Medulla oblongata (tissue), 1 donor: ENCODE results near the gene MYO1E.

Source experiments
- DNase-seq: peaks from one replicate; pipeline ENCODE4 v3.0.0-alpha.2; 2015; ENCODE audit errors: extremely low spot score

The MYO1E gene

DNA sequence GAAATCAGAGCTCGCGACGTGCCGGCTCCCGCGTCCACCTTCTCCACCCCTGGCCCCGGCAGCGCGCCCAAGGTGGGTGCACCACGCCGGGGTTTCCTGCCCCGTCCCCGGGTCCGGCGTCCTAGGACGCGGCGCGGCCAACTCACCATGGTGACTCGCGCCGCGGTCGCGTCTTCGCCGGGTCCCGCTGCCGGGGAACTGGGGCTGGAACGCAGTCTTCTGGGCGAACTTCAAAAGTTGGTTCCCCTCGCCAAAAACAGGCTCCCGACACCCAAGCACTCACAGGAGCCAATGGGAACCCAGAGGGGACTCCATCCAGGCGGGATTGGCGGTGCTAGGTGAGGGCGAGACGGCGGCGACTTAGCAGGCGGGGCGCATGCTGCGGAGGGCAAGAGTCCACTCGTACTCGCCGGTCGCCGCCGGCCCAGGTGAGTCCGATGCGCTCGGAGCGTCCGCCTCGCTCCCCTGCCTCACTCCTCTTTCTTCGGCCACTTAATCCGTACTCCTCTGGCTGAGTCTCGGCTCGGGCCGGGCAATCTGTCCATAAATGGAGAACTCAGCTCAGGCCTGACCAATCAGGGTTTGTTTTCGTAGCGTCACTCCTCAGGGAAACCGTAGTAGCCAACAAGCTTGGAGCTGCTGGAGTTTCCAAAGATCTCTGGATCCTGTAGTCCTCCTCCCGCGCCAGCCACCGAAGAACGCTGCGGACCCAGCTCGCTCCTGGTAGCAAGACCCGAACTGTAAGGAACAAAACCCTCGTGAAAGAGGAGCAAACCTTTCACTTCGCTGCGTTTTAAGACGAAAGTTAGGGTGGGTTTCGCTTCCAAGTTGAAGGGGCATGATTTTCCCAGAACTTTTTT is at the start of gene MYO1E:
Gene MYO1E (minus strand): TSS at position 520 of the 860 bp plus-strand sequence. CDS start 371 bp downstream, at position 149.
- DNase-seq, result peak; percentile 99

DNA sequence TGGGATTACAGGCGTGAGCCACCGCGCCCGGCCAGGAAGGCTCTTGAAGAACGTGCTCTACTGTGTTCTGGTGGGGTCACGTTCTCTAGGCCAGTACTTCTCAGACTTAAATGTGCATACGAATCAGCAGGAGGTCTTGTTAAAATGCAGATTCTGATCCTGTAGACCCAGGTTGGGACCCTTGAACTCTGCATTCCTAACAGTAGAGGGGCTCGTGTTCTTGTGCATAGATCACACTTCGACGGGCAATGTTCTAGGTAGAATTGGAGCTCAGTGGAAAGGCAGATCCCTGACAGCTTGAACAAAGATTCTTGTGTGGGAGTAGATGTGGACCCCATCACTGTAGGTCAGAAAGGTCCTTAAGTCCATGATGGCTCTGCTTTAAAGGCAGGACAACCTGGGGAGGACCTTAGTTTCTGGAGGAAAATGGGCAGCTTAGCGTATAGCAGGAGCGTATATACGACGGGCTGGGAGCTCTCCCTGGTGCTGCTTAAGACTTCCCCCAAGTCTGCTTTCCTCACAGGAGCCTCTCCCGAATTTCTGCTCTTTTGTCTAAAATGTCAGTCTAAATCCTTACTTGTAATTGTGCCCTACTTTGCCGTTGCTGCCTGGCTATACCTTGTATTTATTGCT is 48.4 kb upstream of the MYO1E start:
- DNase-seq, result no peak

DNA sequence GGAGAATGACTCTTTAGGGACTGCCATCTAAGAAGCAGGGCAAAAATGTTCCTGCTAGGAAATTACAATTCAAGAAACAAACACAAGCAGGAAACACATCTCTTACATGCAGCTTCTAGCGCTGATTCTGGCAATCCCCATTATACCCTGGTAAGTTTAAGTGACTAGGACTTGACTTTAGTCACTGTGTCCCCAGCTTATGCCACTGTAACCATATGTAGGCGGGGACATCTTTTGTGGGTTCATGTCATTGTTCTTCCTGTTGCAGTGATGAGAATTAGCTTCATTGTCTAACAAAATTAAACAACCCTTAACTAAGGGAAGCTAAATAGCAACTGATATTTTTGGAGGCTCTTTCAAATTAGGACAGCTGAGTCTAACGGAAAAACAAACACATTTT is 47.4 kb upstream of the MYO1E start:
- no peak for DNase-seq

DNA sequence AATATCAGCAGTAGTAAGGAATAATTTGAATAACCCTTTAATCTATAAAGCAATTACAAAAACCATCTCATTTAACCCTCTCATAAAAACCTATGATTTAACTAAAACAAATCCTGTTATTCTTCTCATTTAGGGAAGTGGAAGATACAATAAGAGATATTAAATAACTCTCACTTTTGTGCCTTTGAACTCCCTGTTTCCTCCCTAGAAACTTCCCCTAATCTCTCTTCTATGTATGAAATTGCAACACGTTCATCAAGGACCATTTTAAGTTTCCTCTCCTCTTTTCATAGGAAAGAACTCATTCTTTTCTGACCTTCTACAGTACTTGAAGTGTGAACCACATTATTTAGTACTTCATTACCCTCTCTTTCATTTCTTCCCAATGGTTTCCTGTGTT is 46.5 kb upstream of the MYO1E start:
- no peak for DNase-seq

DNA sequence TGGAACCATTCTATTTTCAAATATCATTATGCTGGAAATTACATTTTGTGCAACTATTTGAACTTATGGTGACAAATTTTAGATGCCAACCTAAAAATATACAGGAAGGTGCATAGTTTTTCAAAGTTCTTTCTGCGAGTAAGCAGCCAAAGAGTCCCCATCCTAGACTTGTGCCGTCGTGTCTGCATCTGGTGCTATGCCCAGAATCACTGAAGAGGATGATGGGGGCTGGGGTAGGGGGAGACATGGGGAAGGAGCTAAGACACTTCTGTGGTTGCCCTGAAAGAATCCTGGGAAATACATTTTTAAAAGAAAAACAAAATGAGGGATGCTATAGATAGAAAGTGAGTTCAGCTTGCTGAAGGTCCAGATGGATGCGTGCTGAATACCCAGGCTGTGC is 44.1 kb upstream of the MYO1E start:
- DNase-seq, result no peak

DNA sequence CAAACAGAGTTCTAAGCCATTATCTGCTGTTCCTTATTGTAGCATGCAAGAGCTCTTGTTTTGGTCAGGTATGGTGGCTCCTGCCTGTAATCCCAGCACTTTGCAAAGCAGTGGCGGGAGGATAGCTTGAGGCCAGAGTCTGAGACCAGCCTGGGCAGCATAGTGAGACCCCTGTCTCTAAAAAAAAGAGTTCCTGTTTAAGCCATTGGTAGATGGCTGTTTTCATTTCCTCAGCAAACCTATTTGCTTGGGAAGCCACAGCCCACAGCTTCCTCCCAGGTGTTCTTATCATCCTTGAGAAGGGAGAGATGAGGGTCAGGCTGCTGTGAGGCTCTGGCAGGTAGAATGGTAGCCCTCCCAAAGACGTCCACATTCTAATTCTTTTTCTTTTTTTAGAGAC is 40.9 kb upstream of the MYO1E start:
- no peak for DNase-seq

DNA sequence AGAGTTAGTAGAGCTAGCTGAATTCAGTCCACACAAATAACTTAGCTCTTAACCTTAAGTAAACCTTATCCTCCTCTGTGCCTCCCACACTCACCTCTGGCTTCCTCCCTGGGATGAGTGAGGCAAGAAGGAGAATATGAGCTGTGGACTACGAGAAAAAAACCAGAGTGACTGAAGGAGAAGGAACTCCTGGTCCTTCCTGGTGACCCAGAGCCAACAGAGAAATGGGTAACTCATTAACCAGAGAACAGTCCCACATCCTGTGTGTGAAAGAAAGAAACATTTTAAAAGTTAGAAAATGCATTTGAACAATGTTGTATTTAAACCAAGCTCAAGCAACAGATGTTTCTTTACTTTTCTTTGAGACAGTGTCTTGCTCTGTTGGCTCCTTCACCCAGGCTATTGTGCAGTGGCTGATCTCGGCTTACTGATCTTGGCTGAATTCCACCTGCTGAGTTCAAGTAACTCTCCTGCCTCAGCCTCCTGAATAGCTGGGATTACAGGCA is 37.8 kb upstream of the MYO1E start:
- peak; percentile 23 for DNase-seq

DNA sequence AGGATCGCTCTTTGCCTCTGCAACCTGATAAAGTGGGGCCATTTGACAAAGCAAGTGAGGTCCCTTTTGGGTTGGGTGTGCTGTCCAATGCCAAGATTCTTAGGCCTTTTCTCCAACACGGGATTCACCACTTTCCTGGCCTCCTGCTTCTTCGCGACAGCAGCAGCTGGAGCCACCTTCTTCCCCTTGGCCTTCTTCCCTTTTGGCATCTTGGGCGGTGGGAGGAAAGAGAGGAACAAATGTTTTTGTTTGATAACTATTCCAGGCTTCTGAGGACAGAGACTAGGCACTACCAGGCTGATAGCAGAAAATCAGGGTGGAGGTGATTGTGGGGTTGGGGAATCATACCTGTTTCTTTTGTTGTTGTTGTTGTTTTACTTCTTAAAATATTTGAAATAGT is 35.3 kb upstream of the MYO1E start:
- no peak for DNase-seq

DNA sequence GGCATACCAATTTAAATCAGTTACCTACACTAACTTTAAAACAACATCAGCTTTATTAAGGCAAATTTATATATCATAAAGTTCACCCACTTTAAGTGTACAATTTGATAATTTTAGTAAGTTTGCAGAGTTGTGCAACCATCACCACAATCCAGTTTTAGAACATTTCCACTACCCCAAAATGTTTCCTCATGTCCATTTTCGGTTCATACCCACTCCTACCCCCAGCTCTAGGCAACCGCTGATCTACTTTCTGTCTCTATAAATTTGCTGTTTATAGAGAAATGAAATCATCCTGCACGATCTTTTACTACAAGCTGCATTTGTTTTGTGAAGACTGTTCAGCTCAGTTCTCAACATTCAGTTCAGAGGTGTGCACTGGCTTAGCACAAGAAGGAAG is 33.8 kb upstream of the MYO1E start:
- peak; percentile 54 for DNase-seq

DNA sequence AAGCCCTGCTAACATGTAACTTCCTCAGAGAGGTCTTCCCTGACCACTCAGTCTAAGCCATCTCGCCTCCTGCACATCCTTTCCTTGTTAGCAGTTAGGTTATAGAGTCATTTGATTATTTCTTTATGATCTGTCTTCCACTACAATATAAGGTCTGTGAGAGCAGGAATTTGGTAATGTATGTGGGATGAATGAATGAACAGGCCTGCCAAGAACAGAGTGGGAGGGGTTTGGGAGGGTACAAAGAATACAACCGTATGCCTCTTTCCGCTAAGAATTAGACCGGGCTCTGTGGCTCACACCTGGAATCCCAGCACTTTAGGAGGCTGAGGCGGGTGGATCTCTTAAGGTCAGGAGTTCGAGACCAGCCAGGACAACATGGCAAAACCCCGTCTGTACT is 32.4 kb upstream of the MYO1E start:
- DNase-seq, result no peak

DNA sequence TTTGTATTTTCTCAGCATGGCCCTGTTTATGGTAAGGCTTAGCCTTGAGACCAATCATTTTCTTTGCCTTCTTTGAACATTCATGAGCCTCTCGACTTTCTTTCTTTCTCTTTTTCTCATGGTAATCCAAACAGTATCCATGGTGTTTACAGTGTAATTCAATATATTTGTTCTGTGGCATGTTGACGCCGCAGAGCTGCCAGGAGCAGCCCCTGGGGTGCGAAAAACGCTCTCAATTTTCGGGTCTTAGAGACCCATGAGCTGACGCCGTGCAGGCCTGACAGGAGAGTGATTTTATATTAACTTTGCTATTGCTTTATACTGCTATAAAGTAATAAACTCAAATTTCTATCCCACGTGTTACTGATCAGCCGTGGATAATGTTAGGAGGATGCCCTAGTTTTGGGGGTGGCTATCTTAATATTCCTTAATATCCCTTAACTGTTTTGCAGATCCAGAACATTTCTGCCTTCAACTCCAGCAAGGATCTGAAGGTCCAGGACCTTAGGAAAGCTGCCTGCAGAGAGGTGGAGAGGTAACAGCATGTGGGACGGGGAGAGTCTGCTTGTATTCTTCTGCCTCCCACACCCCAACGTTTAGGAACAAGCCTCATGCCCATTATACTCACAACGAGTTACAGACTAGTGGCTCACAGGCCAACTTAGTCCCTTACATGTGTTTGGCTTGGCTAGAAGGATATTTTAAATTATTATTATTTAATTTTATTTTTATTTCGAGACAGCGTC is 29.3 kb upstream of the MYO1E start:
- DNase-seq, result no peak

DNA sequence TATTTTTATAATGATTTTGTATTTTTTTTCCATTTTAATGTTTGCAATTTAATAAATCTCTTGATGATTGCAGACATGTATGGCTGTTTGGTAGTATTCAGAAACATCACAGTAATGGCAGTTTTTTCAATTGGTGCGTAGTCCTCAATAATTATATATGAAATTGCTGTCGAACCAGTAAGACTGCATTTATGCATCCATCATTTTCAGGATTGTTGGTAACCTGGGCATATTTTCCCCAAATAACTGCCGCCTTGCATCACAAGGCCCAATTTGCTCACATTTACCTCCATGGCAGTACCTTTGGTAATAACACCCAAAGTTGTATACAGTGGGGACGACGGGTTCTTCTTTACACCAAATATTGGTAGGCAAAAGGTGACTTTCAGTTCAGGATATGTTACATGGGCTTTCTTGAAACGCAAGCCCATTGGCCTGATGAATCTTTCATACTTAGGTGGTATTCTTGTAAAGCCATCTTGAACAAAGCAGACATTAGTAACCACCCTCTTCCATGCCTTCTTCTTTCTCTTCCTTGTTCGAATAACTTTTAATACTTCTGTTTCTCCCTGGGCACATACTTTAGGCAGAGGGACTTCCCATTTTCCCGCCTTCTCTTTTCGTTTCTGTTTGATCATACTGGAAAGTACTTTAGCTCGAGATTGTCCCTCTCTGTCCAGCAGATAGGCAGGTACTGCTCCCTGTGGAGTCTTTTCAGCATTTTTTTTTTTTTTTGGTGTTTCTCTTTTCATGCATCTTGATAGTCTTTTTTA is 28.6 kb upstream of the MYO1E start:
- peak; percentile 46 for DNase-seq

DNA sequence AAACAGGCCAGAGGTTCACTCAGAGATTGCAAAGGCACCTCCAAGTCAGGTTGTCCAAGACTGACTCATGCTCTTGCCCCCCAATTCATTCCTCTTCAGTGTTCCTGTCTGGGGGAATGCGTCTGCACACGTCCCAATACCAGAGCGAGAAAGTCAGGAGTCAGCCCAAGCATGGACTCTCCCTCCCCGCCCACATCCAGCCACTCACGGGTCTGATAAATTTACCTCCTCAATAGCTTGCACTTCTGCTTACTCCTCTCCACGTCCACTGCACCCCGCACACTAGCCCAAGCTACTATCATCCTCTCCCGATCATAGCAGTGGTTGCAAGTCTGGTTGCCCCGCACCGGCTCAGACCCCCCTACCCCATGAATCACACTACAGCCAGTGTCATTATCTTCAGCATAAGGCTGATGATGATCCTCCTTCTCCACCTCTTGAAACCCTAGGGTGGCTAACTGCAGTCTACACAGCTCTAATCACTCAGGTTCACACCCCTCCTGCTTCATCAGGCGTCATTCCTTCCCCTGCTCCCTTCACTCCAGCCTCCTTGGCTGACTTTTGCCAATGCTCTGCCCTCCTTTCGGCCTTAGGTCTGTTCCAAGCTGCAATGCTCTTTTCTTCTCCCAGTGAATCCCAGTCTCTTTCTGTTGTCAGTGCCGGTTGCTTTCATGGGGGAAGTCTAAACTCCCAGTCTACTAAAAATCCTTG is 27.6 kb upstream of the MYO1E start:
- DNase-seq, result peak; percentile 12

DNA sequence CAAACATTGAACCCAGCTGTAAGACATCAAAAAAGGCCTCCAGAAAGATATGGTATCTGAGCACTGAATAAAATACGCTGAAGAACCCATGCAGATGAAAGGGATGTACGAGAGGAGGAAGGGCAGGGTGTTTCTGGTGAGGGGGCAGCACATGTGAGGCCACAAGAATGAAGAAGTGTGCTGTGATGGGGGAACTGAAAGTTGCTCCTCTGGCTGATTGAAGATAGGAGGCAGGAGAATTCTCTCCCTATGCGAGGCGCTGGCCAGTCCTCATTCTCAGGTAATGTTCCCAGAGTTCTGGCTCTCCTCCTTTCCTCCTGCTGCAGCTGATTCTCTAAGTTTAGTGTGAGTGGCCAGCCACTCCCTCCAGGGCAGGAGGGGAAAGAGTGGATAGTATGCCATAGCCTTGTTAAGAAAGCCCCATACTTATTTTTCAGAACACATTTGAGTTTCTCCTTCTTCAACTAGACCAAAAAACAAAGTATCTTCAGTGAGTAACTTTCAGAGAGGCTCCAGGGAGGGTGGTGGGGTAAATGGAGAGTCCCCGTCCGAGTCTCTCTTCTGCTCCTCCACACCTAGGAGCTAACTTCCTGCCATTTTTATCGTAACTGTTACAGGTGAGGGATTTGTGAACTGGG is 26.9 kb upstream of the MYO1E start:
- peak; percentile 78 for DNase-seq

DNA sequence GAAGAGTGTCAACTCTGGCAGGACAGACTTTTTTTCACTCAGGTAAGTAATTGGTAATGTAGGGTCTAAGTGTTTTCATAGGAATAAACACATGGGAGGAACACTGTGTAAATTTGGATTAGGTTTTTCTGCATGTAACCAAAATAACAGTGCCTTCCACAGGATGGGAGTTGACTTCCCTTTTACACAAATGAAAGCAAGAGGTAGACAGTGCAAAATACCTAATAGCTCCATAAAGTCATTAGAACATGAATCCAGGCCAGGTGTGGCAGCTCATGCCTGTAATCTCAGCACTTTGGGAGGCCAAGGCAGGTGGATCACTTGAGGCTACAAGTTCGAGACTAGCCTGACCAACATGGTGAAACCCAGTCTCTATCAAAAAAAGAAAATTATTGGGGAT is 25.5 kb upstream of the MYO1E start:
- DNase-seq, result no peak

DNA sequence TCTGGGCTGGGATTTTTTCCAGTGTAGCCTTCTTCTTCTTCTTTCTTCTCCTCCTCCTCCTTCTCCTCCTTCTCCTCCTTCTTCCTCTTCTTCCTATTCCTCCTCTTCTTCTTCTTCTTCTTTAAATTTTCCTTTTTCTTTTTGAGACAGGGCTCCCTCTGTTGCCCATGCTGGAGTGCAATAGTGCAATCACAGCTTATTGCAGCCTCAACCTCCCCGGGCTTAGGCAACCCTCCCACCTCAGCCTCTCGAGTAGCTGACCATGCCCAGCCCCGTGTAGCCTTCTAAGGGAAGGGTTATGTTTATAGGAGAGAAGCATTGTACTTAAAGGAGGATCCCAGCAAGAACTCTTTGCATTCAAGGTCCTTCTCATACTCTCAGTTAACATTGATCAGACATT is 24.0 kb upstream of the MYO1E start:
- DNase-seq, result no peak

DNA sequence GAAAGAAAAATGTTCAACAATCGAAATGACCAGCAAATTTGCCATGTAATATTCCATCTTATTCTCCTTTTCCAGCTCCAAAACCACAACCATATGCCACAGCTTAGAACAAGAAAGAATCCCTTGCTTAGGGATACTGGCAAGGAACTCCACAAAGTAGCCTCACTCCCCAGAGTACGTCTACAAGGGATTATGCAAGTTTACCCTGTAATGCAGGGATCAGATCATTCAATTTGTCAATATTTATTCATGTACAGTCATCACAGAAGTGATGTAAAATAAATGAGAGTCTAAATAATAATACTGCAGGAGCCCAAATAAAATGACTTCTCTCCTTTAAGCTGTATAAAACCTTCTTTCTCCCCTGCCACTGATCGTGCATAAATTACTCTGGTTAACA is 23.5 kb upstream of the MYO1E start:
- DNase-seq, result no peak

DNA sequence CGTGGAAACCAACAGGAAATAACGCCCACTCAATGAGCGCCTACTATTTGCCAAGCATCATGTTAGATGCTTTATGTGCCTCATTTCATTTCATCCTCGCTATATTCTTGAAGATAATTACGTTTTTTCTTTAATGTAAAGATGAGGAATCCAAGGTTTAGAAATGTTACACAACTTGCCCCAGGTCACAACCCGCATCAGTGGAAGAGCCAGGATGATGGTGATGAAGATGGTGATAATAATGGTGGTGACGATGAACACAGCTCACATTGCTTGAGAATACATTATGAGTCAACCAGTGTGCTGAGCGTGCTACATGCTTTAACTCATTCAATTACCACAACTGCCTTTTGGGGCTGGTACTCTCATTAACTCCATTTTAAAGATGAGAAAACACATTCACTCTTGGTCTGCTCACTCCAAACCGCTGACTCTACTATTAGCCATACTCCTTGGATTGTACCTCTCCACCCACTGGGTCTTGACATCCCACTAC is 21.5 kb upstream of the MYO1E start:
- DNase-seq, result no peak

DNA sequence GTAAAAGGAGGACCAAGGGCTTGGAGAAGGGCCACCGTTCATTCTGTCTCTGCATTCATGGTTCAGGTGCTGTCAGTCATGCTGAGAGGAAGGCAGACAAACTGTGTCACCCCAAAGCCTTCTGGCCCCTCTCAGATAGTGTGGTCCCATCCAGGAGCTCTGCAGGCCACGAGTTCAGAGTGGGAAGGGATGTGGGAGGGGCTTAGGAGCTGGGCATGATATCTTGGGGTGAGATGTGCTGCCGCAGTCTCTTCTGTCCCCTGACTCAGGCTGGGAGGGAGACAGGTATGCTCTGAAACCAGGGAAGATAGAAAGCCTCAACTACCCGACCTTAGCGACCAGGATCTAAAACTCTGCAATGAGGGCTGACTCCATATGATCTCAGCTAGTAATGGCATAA is 19.6 kb upstream of the MYO1E start:
- DNase-seq, result no peak

DNA sequence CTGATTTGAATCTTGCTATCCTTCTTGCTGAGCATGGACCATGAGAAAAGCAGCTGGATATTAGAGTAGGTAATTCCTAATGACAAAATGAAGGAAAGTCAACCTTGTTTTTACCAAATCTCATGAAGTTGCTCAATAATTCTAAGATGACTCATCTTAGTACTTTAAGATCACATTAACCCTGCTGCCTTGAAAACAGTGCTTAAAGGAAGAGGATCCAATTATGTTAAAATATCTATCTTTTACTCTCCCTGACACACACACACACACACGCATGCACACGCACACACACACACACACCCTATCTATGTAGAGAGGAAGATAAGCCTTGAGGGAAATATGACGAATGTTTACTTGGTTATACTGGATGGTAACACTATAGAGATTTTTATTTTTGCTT is 16.0 kb upstream of the MYO1E start:
- no peak for DNase-seq
